Adrenal gland (tissue), 5 donors: ENCODE measurements around the gene HES3.

ENCODE experiments used
- POLR2A ChIP-seq, 2 donors: fragments of 450-650 bp; IDR thresholded peaks; one replicate each; pipeline ENCODE4 v1.6.1; 2017; ENCODE audit warnings: antibody characterized with exemption in 2 of 2, mild to moderate bottlenecking in 2 of 2, moderate library complexity in 1 of 2
- TF ChIP-seq, protein P1 (sequence below), 6 experiments: fragments of 450-650 bp in 4 of 6; fragments of 200-600 bp in 2 of 6; sonication (generic) in 1 of 6; IDR thresholded peaks; 1 replicate in 5 of 6; 2 replicates in 1 of 6; pipeline versions ENCODE4 v1.5.1 to v1.8.0; 2016 to 2021; ENCODE audit warnings: antibody characterized with exemption in 6 of 6, mild to moderate bottlenecking in 2 of 6, moderate library complexity in 1 of 6
- donor health status: DM: no; HTN: no; CAD: no.

DNA sequence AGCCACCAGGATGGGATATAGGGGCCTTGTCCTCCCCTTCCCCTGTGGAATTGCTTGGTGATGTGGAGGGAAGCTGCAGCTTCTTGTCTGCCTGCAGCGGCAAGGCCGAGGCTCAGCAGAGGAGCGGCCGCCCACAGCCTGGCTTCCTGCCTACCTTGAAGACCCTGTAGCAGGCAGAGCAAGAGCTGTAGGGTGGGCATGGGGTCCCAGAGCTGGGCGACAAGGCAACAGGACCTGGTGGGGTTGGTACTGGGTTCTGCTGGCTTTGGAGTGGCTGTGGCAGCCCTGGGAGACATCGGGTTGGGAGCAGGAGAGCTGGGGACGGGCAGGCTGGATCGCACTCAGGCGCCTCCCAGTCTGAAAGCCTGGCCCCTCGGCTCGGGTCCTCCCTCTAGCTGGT, 22.7 kb downstream of the HES3 start:
- TF ChIP-seq, protein P1, sequence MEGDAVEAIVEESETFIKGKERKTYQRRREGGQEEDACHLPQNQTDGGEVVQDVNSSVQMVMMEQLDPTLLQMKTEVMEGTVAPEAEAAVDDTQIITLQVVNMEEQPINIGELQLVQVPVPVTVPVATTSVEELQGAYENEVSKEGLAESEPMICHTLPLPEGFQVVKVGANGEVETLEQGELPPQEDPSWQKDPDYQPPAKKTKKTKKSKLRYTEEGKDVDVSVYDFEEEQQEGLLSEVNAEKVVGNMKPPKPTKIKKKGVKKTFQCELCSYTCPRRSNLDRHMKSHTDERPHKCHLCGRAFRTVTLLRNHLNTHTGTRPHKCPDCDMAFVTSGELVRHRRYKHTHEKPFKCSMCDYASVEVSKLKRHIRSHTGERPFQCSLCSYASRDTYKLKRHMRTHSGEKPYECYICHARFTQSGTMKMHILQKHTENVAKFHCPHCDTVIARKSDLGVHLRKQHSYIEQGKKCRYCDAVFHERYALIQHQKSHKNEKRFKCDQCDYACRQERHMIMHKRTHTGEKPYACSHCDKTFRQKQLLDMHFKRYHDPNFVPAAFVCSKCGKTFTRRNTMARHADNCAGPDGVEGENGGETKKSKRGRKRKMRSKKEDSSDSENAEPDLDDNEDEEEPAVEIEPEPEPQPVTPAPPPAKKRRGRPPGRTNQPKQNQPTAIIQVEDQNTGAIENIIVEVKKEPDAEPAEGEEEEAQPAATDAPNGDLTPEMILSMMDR (IDR thresholded peaks at IDR 0.05), result no peak
- no peak for TF ChIP-seq POLR2A (IDR thresholded peaks at IDR 0.05)
